Cardiac fibroblast (primary cell): Measurements from ENCODE around the gene ZNF576.

ENCODE experiments used
- DNase-seq, 2 donors: peaks; one replicate each; pipeline versions ENCODE4 v3.0.0 to v3.0.0-alpha.2; 2010; ENCODE audit warnings: low read depth in 2 of 2
- H3K4me3 ChIP-seq, 2 donors: replicated peaks in 1 of 2; 1 replicate in 1 of 2; 2 replicates in 1 of 2; pipeline ENCODE4 v1.5.1; 2011; ENCODE audit warnings: low read depth in 2 of 2, low read length in 2 of 2, mild to moderate bottlenecking in 2 of 2, moderate library complexity in 1 of 2
- CTCF ChIP-seq: IDR thresholded peaks from one replicate; pipeline ENCODE4 v1.5.1; 2011; ENCODE audit warnings: low read depth, mild to moderate bottlenecking, low read length, inconsistent platforms

Gene ZNF576

GRCh38 chr19:43636121-43636683, 39.8 kb downstream of the ZNF576 start:
- H3K4me3 ChIP-seq, result no peak overlapping the region
- no peak for TF ChIP-seq CTCF
- no peak for DNase-seq

GRCh38 chr19:43638214-43638994, 42.0 kb downstream of the ZNF576 start:
- no peak overlapping the region for H3K4me3 ChIP-seq
- TF ChIP-seq CTCF, result no peak
- no peak for DNase-seq

- no peak for DNase-seq
- no peak for TF ChIP-seq CTCF
- no peak overlapping the region for H3K4me3 ChIP-seq
Measured at GRCh38 chr19:43638995-43639518, 42.7 kb downstream of the ZNF576 start.

- peak within 1 kb of the TSS; percentile 50 to 55 for H3K4me3 ChIP-seq
- DNase-seq, result no peak
- no peak for TF ChIP-seq CTCF
Measured at GRCh38 chr19:43639519-43640423, 43.4 kb downstream of the ZNF576 start, which contains the start of gene CADM4. CADM4 (minus strand) TSS chr19:43639850; CDS start chr19:43639790, 60 bp downstream.

GRCh38 chr19:43640424-43640757, 44.0 kb downstream of the ZNF576 start:
- TF ChIP-seq CTCF, result no peak
- peak overlapping the region; percentile 50 to 55 for H3K4me3 ChIP-seq
- DNase-seq, result no peak

GRCh38 chr19:43641333-43641732, 44.9 kb downstream of the ZNF576 start:
- no peak overlapping the region for H3K4me3 ChIP-seq
- no peak for TF ChIP-seq CTCF
- DNase-seq, result no peak
